BJ (cell line): ENCODE measurements around the gene PLS3. TPM values are rescaled to one million over a fixed set of nuclear protein-coding genes. Genes with fewer than 3 reads are reported as not detected.

Experiments used
- CTCF ChIA-PET: fragments of 350-600 bp; formaldehyde crosslinking; extraction: SDS; loops from one replicate; lab custom pipeline; 2021; ENCODE audit warnings: antibody characterized with exemption, inconsistent platforms; lab: Yijun Ruan, JAX
- POLR2A ChIA-PET: fragments of 300-600 bp; sonication (Branson Sonifier 250); formaldehyde crosslinking; extraction: SDS; loops from one replicate; lab custom pipeline; 2021; ENCODE audit warnings: antibody characterized with exemption; lab: Charles Lee
- DNase-seq: peaks from one replicate; pipeline ENCODE4 v3.0.0-alpha.2; 2011; ENCODE audit warnings: low read depth
- H3K27me3 ChIP-seq: 2 replicates; pipeline ENCODE4 v1.6.0; 2011; ENCODE audit warnings: low read length; ENCODE audit not compliant: control insufficient read depth, insufficient read depth
- H3K36me3 ChIP-seq: 2 replicates; pipeline ENCODE4 v1.5.1; 2011; ENCODE audit warnings: low read length; ENCODE audit not compliant: control insufficient read depth, insufficient read depth
- H3K4me3 ChIP-seq: 2 replicates; pipeline ENCODE4 v1.5.1; 2011; ENCODE audit warnings: low read depth, mild to moderate bottlenecking, control low read depth, low read length
- CTCF ChIP-seq: IDR thresholded peaks from 2 replicates; pipeline ENCODE4 v1.5.1; 2011; ENCODE audit warnings: low read depth, mild to moderate bottlenecking, control low read depth, inconsistent platforms, low read length, moderate library complexity; ENCODE audit not compliant: insufficient read depth
- polyA plus RNA-seq: library from polyadenylated mRNA; depleted of rRNA; stranded (reverse); fragments of >200 nt; gene quantifications from 2 replicates; pipeline ENCODE4 v1.2.3, GENCODE V29; 2011

Gene PLS3
- polyA plus RNA-seq, 1 experiment = 67.7 TPM

- POLR2A ChIA-PET = no interaction called here
- no peaks in the 10 kb centered on the region for H3K27me3 ChIP-seq
- no peaks in the 10 kb centered on the region for H3K36me3 ChIP-seq
- H3K4me3 ChIP-seq = no peak overlapping the region
- no peak for TF ChIP-seq CTCF
- CTCF ChIA-PET = interaction anchor here (1.1 kb wide), 1 partner anchor 148 kb away, joined by 3 read pairs; no protein-coding TSS in a partner anchor
- no peak for DNase-seq
Observed at GRCh38 chrX:115531818-115532403, 29.1 kb upstream of the PLS3 start.

- TF ChIP-seq CTCF = no peak
- Histone ChIP-seq H3K36me3 (no peaks in the 10 kb centered on the region), H3K27me3 (no peaks in the 10 kb centered on the region), H3K4me3 (no peak overlapping the region)
- ChIA-PET CTCF (no interaction called here), POLR2A (no interaction called here)
- DNase-seq = peak; percentile 34
Observed at GRCh38 chrX:115533485-115533884, 27.5 kb upstream of the PLS3 start.

DNA sequence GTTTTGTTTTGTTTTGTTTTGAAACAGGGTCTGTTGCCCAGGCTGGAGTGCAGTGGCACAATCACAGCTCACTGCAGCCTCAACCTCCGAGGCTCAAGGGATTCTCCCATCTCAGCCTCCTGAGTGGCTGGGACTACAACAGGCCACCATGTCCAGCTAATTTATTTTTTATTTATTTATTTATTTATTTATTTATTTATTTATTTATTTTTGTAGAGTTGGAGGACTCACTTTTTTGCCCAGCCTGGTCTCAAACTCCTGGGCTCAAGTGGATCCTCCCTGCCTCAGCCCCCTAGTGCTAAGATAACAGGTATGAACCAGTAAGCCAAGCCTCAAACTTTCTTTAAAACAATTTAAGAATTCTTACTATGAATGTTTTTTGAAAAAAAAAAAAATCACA is 26.6 kb upstream of the PLS3 start:
- TF ChIP-seq CTCF = no peak
- ChIA-PET POLR2A (no interaction called here), CTCF (no interaction called here)
- Histone ChIP-seq H3K27me3 (no peaks in the 10 kb centered on the region), H3K4me3 (no peak overlapping the region), H3K36me3 (no peaks in the 10 kb centered on the region)
- DNase-seq = no peak

- ChIA-PET POLR2A (no interaction called here), CTCF (no interaction called here)
- DNase-seq = no peak
- Histone ChIP-seq H3K36me3 (no peaks in the 10 kb centered on the region), H3K27me3 (no peaks in the 10 kb centered on the region), H3K4me3 (no peak overlapping the region)
- no peak for TF ChIP-seq CTCF
Observed at GRCh38 chrX:115535421-115535820, 25.6 kb upstream of the PLS3 start.

DNA sequence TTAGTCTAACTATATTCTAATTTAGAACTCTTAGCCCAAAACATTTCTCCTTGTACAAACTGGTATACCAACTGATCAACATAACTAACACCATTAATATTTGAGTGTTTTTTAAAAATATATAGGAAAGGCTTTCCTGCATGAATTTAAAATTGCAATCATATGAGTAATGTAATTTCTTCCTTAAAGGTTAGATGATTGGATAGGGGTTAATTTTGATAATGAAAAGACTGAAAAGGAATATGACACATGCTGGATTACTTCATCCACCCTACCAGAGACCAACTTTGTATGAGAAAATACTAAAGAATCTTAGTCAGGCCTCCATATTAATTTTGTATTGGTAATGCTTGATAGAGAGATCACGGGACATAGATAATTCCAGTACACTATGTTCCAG is 25.1 kb upstream of the PLS3 start:
- ChIA-PET POLR2A (no interaction called here), CTCF (no interaction called here)
- H3K27me3 ChIP-seq = no peaks in the 10 kb centered on the region
- no peak for DNase-seq
- H3K4me3 ChIP-seq = no peak overlapping the region
- H3K36me3 ChIP-seq = no peaks in the 10 kb centered on the region
- no peak for TF ChIP-seq CTCF
